GM19240 (cell line): Measurements from ENCODE around the gene EHBP1L1.
"Not testable (repeated sequence)": the region's sequence is repeated elsewhere in the genome, so short reads cannot be mapped to it uniquely, and the experiment has no call there.

Experiments used
- DNase-seq: peaks from one replicate; pipeline ENCODE4 v3.0.0; 2011; ENCODE audit warnings: low spot score; ENCODE audit not compliant: insufficient read length

Gene EHBP1L1

GRCh38 chr11:65560555-65561418 lies 15.1 kb upstream of the EHBP1L1 start:
- DNase-seq, result no peak

GRCh38 chr11:65562020-65562419 lies 13.8 kb upstream of the EHBP1L1 start:
- no peak for DNase-seq

GRCh38 chr11:65562788-65563187 lies 13.1 kb upstream of the EHBP1L1 start:
- DNase-seq, result no peak

- no peak for DNase-seq
Measured at GRCh38 chr11:65563601-65564000, 12.3 kb upstream of the EHBP1L1 start.

GRCh38 chr11:65564879-65565559 lies 10.8 kb upstream of the EHBP1L1 start:
- DNase-seq, result not testable (repeated sequence)

GRCh38 chr11:65565624-65566453 lies 10.0 kb upstream of the EHBP1L1 start:
- no peak for DNase-seq

GRCh38 chr11:65569164-65569972 lies 6.5 kb upstream of the EHBP1L1 start:
- no peak for DNase-seq

GRCh38 chr11:65569973-65570918 lies 5.6 kb upstream of the EHBP1L1 start, which contains the start of gene ZNRD2:
Gene ZNRD2 (plus strand): TSS chr11:65570477. CDS start chr11:65570492, 15 bp downstream.
- DNase-seq, result peak; percentile 98

GRCh38 chr11:65571420-65571819 lies 4.4 kb upstream of the EHBP1L1 start:
- no peak for DNase-seq

- no peak for DNase-seq
Measured at GRCh38 chr11:65571940-65572339, 3.9 kb upstream of the EHBP1L1 start.

- peak; percentile 75 for DNase-seq
Measured at GRCh38 chr11:65572356-65573051, 3.3 kb upstream of the EHBP1L1 start, which contains the start of gene FAM89B. Gene FAM89B (plus strand): TSS chr11:65572538. CDS start chr11:65572670, 132 bp downstream.

GRCh38 chr11:65573391-65574079 lies 2.3 kb upstream of the EHBP1L1 start:
- DNase-seq, result no peak

- DNase-seq, result peak; percentile 98
Measured at GRCh38 chr11:65574109-65574810, 1.6 kb upstream of the EHBP1L1 start.

- no peak for DNase-seq
Measured at GRCh38 chr11:65574811-65575567, 864 bp upstream of the EHBP1L1 start.

GRCh38 chr11:65576232-65576866 lies 496 bp downstream of the EHBP1L1 start:
- no peak for DNase-seq
